AG10803 (cell line): ENCODE results near the gene ZDHHC13.

Source experiments
- DNase-seq: peaks from one replicate; pipeline ENCODE4 v3.0.0; 2010; ENCODE audit warnings: low read depth
- H3K4me3 ChIP-seq: 2 replicates; pipeline ENCODE4 v1.5.1; 2011; ENCODE audit warnings: mild to moderate bottlenecking, low read length, control low read depth
- CTCF ChIP-seq: conservative IDR thresholded peaks from 2 replicates; pipeline ENCODE4 v1.5.1; 2011; ENCODE audit warnings: mild to moderate bottlenecking, low read length, control low read depth, inconsistent platforms

The ZDHHC13 gene

GRCh38 chr11:19116971-19117759 lies at the start of gene ZDHHC13:
ZDHHC13 (plus strand) TSS chr11:19117168; CDS start chr11:19117250, 82 bp downstream.
- peak; percentile 82 for DNase-seq
- TF ChIP-seq CTCF: peak; percentile 47
- H3K4me3 ChIP-seq: peak within 1 kb of the TSS; percentile 79

GRCh38 chr11:19071255-19071654 lies 45.7 kb upstream of the ZDHHC13 start:
- DNase-seq: peak; percentile 86
- TF ChIP-seq CTCF: peak; percentile 99
- H3K4me3 ChIP-seq: peak overlapping the region; percentile 40

- TF ChIP-seq CTCF: no peak
- no peak for DNase-seq
- H3K4me3 ChIP-seq: no peak overlapping the region
Observed at GRCh38 chr11:19072464-19072863, 44.5 kb upstream of the ZDHHC13 start.

GRCh38 chr11:19073454-19074415 lies 43.2 kb upstream of the ZDHHC13 start:
- DNase-seq: no peak
- no peak overlapping the region for H3K4me3 ChIP-seq
- no peak for TF ChIP-seq CTCF

- DNase-seq: peak; percentile 32
- no peak for TF ChIP-seq CTCF
- H3K4me3 ChIP-seq: no peak overlapping the region
Observed at GRCh38 chr11:19075636-19076035, 41.3 kb upstream of the ZDHHC13 start.

- TF ChIP-seq CTCF: peak; percentile 94
Observed at GRCh38 chr11:19076744-19077589, 40.0 kb upstream of the ZDHHC13 start.

More at GRCh38 chr11:19076744-19077589, 40.0 kb upstream of the ZDHHC13 start:
- peak; percentile 34 for DNase-seq
- H3K4me3 ChIP-seq: no peak overlapping the region
